GM18511 (cell line): ENCODE measurements around the gene CD34.
A peak's percentile ranks its signal among the peaks of the same experiment; 100 is the strongest.
"Not testable (repeated sequence)": the region's sequence is repeated elsewhere in the genome, so short reads cannot be mapped to it uniquely, and the experiment has no call there.

Experiments used
- ATAC-seq: cut with Tn5 transposase; IDR thresholded peaks from one replicate; pipeline ENCODE4 v1.9.1; 2021; ENCODE audit warnings: mild to moderate bottlenecking, moderate library complexity; ENCODE audit not compliant: unreplicated experiment

Gene CD34

DNA sequence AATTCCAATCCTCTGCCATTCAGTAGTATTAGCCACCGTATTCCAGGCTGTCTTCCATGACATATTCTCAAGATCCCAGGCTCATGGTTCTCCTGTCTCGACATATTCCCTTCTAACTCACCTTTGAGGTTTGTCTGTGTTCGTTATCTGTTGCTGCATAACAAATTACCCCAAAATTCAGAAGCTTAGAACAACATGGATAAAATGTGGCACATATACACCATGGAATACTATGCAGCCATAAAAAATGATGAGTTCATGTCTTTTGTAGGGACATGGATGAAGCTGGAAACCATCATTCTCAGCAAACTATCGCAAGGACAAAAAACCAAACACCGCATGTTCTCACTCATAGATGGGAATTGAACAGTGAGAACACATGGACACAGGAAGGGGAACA lies 33.0 kb downstream of the CD34 start:
- ATAC-seq, result not testable (repeated sequence)

DNA sequence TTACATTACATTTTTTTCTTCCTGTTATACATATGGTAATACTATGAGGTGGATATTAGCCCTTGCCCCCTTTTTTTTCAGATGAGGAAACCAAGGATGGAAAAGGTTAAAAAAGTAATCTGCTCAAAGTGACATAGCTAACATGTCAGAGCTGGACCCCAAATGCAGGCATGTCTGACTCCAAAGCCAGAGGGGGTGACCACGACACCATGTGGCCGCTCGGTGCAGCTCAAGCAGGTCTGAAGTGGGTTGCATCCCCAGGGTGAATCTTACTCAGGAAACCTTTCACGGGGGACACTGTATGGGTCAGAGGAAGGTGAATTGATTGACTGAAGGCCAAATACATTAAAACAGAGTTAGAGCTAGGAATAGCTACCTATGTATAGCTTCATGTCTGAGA lies 34.8 kb downstream of the CD34 start:
- no peak for ATAC-seq

DNA sequence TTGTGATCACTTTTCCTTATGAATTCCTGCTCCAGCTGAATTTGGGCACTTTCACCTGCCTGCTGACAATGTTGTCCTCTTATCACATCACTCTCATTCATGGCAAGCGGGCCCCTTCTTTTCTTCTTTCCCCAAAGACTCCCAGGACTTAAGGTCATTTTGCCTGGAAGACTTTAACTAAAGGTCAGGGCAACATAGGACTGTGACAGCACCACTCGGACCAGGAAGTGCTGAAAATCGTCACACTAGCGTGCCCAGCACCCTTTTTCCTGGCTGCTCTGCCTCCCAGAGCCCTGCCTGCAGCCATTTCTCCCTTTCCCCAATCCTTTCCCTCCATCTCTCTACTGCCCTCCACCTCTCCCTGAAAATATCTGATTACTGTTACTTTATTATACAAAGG lies 35.4 kb downstream of the CD34 start:
- no peak for ATAC-seq

- peak; percentile 36 for ATAC-seq
These were observed 37.7 kb downstream of the CD34 start for GRCh38 chr1:207873055-207873890.

DNA sequence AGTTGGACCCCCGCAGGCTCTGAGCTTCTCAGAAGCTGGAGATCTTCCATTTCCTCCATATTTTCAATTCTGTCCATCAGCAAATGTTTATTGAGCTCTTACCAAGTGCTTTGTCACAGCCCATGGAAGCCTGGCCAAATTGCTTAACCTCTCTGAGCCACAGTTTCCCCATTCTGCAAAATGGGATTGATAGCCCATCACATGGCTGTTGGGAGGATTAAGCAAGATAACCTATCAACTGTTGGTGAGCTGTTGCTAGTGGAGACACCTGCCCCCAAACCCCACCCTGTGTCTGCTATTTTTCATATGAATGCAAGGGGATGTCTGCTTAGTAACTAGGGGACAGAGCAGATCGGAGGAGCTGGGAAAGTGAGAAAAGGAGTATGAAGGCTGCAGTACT lies 38.3 kb downstream of the CD34 start:
- no peak for ATAC-seq

GRCh38 chr1:207871117-207871649 lies 39.7 kb downstream of the CD34 start:
- ATAC-seq, result no peak

GRCh38 chr1:207870306-207871031 lies 40.5 kb downstream of the CD34 start:
- ATAC-seq, result no peak

- ATAC-seq, result no peak
These were observed 41.1 kb downstream of the CD34 start for GRCh38 chr1:207869859-207870258.

- ATAC-seq, result peak; percentile 66
These were observed 41.9 kb downstream of the CD34 start for GRCh38 chr1:207868774-207869721.

- peak; percentile 14 for ATAC-seq
These were observed 42.6 kb downstream of the CD34 start for GRCh38 chr1:207868251-207868773.

DNA sequence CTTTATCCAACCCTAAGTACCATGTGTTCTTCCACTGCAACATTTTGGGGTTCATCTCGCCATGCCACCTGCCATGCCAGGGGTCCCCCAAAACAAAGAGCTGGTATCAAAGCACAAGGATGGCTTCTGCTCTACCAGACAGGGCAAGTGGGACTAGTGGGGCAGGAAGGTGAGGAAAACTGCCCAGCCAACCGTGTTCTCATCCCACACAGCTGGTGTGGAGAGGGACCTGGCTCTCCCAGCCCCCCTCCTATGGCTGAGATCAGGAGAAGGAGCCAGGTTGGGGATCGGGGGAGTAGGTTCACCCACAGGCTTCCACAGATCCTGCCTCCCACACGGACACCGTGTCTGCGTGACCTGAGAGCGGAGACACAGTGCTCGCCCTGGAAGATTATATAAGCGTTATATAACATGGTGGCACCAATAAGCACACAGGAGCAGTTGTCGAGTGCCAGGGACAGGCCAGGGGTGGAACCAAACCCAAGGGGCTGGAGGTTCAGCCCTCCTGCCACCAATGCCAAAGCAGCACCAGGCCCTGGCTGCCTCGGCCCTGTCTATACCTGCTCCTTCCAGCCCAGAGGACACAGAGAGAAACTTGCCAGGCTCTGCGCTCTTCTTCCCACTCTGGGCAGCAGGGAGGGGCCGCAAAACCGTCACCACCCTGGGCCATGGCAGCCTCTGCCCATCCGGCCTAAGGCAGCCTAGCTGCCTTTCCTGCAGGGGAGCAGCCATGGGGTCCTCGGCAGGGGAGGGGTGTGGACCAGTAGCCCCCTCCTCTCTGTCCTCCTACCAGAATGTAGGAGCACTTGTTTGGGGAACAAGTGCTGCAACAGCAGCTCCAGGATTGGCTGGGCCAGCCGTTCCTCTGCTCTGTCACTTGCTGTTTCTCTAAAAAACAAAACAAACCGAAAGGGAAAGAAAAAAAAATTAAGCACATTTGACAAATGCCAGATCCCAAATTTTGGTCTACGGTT lies 43.5 kb downstream of the CD34 start:
- ATAC-seq, result no peak

GRCh38 chr1:207866471-207867135 lies 44.3 kb downstream of the CD34 start:
- ATAC-seq, result no peak

DNA sequence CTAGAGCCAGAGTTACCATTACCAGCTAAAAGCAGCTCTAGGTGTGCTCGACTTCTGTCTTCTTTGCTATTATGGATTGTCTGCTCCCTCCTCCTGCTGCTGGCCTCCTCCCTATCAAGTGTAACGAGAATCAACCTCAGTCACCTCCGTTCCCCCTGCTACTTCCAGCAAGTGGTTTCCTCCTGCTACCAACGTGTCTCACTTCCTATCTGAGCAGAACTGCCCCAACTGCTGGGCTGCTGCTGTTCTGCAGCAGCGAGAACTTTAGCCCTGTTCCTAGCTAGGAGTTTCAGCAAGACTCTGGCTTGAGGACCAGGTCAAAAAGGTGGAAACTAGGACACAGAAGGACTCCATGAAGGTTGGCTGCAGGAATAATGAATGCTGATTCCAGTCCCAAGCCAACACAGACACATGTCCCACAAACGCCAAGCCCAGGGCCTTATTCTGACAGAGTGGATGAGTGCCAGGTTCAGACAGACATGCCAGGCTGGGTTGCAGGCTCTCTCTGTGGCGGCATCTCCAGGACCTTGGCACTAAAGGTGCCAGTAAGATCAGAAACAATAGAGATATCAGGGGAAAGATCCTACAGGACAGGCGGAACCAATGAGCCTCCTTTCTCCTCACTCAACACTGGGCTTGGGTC lies 46.9 kb downstream of the CD34 start:
- ATAC-seq, result peak; percentile 64

DNA sequence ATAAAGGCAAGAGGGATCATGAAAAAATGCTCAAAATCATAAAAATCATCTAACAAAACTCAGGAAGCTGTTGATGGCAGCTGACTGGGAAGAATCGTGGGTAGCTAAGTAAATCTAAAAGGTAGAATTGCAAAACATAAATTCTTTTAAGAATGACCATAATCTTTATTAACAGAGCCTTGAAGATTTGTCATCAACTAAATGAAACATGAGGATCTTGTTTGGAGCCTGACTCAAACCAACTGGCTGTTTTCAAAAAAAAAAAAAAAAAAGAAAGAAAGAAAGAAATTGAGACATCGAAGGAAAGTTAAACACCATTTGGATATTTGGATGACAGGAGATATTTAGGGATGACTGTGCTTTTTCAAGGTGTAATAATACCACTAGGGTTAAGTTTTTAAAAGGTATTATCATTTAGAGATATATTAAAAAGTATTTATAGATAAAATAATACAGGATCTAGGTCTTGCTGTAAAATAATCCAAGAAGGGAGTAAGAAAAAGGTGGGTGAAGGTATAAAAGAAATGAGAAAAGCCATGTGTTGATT lies 48.6 kb downstream of the CD34 start:
- ATAC-seq, result no peak

GRCh38 chr1:207861442-207862177 lies 49.3 kb downstream of the CD34 start:
- no peak for ATAC-seq

DNA sequence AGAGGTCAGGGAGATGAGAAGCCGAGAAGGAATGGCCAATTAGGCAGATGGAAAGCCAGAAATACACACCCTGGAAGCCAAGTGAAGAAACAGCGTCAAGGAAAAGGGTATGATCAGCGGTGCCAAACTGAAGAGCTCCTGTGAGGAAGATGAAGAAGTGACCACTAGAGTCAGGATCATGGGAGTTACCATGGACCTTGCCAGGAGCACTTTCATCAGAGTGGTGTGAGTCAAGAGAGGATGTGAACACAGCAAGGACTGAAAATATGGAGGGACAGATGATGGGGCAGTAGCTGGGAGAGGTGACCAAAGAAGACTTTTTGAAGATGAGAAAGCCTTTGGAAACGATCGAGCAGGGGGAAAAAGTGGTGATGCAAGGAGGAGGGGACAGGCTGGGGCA lies 50.4 kb downstream of the CD34 start:
- no peak for ATAC-seq

GRCh38 chr1:207858806-207859205 lies 52.1 kb downstream of the CD34 start:
- no peak for ATAC-seq
